ENCODE results near the gene ZNF462.

DNA sequence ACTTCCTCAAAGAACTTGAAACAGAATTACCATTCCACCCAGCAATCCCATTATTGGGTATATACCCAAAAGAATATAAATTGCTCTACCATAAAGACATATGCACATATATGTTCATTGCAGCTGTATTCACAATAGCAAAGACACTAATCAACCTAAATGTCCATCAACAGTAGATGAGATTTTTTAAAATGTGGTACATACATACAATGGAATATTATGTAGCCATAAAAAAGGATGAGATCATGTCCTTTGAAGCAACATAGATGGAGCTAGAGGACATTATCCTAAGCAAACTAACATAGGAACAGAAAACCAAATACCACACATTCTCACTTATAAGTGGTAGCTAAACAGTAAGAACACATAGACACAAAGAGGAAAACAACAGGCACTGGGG is 28.1 kb upstream of the ZNF462 start:
- TF ChIP-seq, protein P1, sequence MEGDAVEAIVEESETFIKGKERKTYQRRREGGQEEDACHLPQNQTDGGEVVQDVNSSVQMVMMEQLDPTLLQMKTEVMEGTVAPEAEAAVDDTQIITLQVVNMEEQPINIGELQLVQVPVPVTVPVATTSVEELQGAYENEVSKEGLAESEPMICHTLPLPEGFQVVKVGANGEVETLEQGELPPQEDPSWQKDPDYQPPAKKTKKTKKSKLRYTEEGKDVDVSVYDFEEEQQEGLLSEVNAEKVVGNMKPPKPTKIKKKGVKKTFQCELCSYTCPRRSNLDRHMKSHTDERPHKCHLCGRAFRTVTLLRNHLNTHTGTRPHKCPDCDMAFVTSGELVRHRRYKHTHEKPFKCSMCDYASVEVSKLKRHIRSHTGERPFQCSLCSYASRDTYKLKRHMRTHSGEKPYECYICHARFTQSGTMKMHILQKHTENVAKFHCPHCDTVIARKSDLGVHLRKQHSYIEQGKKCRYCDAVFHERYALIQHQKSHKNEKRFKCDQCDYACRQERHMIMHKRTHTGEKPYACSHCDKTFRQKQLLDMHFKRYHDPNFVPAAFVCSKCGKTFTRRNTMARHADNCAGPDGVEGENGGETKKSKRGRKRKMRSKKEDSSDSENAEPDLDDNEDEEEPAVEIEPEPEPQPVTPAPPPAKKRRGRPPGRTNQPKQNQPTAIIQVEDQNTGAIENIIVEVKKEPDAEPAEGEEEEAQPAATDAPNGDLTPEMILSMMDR (IDR thresholded peaks at IDR 0.05): no peak
- no peak for TF ChIP-seq POLR2A (IDR thresholded peaks at IDR 0.05)
